NB4 (cell line): ENCODE data around the gene ZNF391.

Experiments
- CTCF ChIP-seq: IDR thresholded peaks from one replicate; pipeline ENCODE4 v1.5.1; 2012; ENCODE audit warnings: low read depth, low read length
- POLR2A ChIP-seq: IDR thresholded peaks from 2 replicates; pipeline ENCODE4 v1.6.1; 2011; ENCODE audit warnings: mild to moderate bottlenecking; ENCODE audit not compliant: insufficient read length; ENCODE audit errors: extremely low read depth

- TF ChIP-seq POLR2A (no peak), CTCF (no peak)
Observed at GRCh38 chr6:27414300-27414699, 25.7 kb downstream of the ZNF391 start.
